ENCODE data around the gene HCN4.

DNA sequence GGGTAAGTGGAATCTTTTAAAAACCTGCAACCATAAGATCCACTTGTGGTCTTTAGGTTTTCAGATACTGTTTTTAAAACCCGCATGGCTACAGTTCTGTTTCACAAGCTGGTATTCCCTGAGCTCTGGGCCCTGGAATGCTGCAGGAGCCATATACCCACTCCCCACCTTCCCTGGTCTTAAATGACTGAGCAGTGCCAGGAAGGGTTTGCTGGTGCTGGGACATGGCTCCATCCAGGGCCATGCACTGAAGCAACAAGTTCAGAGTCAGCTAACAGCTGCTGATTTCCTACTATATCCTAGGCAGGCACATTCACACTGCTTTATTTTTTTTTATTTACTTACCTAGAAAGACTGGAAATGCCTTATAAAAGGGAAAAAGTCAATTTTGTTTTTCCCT is 77.3 kb downstream of the HCN4 start:
- TF ChIP-seq, protein P1, sequence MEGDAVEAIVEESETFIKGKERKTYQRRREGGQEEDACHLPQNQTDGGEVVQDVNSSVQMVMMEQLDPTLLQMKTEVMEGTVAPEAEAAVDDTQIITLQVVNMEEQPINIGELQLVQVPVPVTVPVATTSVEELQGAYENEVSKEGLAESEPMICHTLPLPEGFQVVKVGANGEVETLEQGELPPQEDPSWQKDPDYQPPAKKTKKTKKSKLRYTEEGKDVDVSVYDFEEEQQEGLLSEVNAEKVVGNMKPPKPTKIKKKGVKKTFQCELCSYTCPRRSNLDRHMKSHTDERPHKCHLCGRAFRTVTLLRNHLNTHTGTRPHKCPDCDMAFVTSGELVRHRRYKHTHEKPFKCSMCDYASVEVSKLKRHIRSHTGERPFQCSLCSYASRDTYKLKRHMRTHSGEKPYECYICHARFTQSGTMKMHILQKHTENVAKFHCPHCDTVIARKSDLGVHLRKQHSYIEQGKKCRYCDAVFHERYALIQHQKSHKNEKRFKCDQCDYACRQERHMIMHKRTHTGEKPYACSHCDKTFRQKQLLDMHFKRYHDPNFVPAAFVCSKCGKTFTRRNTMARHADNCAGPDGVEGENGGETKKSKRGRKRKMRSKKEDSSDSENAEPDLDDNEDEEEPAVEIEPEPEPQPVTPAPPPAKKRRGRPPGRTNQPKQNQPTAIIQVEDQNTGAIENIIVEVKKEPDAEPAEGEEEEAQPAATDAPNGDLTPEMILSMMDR (IDR thresholded peaks at IDR 0.05 in 8 of 11, conservative IDR thresholded peaks at IDR 0.05 in 3 of 11), result no peak
- TF ChIP-seq POLR2A (IDR thresholded peaks at IDR 0.05) (no peak), POLR2AphosphoS5 (IDR thresholded peaks at IDR 0.05) (no peak)

Data from spleen (tissue), 7 donors.